ENCODE results near the gene PID1. TPM values are rescaled to one million over a fixed set of nuclear protein-coding genes. Genes with fewer than 3 reads are reported as not detected.

The PID1 gene
- total RNA-seq, 1 donor from 2014 or later = 10.7 TPM

- no peak overlapping the region for H3K27ac ChIP-seq (ENCODE audit: low read depth, low read length)
- no peak overlapping the region for H3K4me2 ChIP-seq (ENCODE audit: low read length)
- H3K27me3 Mint-ChIP-seq (ENCODE audit: low read depth, unreplicated experiment) = no peaks in the 10 kb centered on the region
- H3K36me3 Mint-ChIP-seq (ENCODE audit: low read depth, unreplicated experiment) = peaks cover 33% of the 10 kb centered on the region
- no peak overlapping the region for H3K4me3 Mint-ChIP-seq (ENCODE audit: unreplicated experiment)
- H3K4me3 ChIP-seq (ENCODE audit: insufficient read depth, low read depth, low read length) = no peak overlapping the region
- H3K9me3 ChIP-seq (ENCODE audit: insufficient read depth, low read depth, low read length) = peaks cover 4% of the 10 kb centered on the region
- no peak for FAIRE-seq
- no peaks in the 10 kb centered on the region for H3K4me1 ChIP-seq (ENCODE audit: insufficient read depth, low read length)
- TF ChIP-seq CTCF (IDR thresholded peaks at IDR 0.05; ENCODE audit: insufficient read depth, low read depth, low read length) (no peak), EZH2 (IDR thresholded peaks at IDR 0.05; ENCODE audit: insufficient read depth, low read length) (no peak)
- no peak overlapping the region for H3K9ac ChIP-seq (ENCODE audit: low read length)
- no peak overlapping the region for H2AFZ ChIP-seq (ENCODE audit: low read depth, low read length)
- H3K27me3 ChIP-seq (ENCODE audit: insufficient read depth, low read length) = no peaks in the 10 kb centered on the region
- H3K4me1 Mint-ChIP-seq (ENCODE audit: low read depth, unreplicated experiment) = no peaks in the 10 kb centered on the region
- no peaks in the 10 kb centered on the region for H4K20me1 ChIP-seq (ENCODE audit: insufficient read depth, low read length)
- peaks cover 6% of the 10 kb centered on the region for H3K9me3 Mint-ChIP-seq (ENCODE audit: unreplicated experiment)
- DNase-seq (ENCODE audit: low read depth) = no peak
- H3K36me3 ChIP-seq (ENCODE audit: insufficient read depth, low read length) = no peaks in the 10 kb centered on the region
- no peak overlapping the region for H3K27ac Mint-ChIP-seq (ENCODE audit: unreplicated experiment)
- H3K79me2 ChIP-seq (ENCODE audit: insufficient read depth, low read length) = no peaks in the 10 kb centered on the region
Measured at GRCh38 chr2:229261599-229261998, 9.5 kb downstream of the PID1 start.

DNA sequence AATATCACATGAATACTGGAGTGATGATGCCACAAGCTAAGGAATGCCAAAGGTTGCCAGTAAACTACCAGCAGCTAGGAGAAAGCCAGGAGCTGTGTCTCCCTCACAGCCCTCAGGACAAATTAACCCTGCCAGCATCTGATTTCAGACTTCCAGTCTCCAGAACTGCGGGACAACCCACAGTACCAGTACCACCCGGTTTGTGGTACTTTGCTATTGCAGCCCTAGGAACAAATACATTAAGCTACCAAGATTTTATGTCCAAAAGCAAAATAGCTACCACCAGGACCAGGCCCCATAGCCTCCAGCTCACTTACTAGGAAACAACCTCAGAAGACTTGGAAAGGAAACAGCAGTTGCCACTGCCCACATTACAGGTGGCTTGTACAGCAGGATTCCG, 10.0 kb downstream of the PID1 start:
- no peak for DNase-seq (ENCODE audit: low read depth)
- no peaks in the 10 kb centered on the region for H3K79me2 ChIP-seq (ENCODE audit: insufficient read depth, low read length)
- H3K4me1 Mint-ChIP-seq (ENCODE audit: low read depth, unreplicated experiment) = no peaks in the 10 kb centered on the region
- H3K9me3 ChIP-seq (ENCODE audit: insufficient read depth, low read depth, low read length) = peaks cover 4% of the 10 kb centered on the region
- H2AFZ ChIP-seq (ENCODE audit: low read depth, low read length) = no peak overlapping the region
- no peak for FAIRE-seq
- H3K9me3 Mint-ChIP-seq (ENCODE audit: unreplicated experiment) = peaks cover 6% of the 10 kb centered on the region
- H3K27me3 ChIP-seq (ENCODE audit: insufficient read depth, low read length) = no peaks in the 10 kb centered on the region
- H3K4me3 Mint-ChIP-seq (ENCODE audit: unreplicated experiment) = no peak overlapping the region
- H3K4me1 ChIP-seq (ENCODE audit: insufficient read depth, low read length) = no peaks in the 10 kb centered on the region
- no peak overlapping the region for H3K4me3 ChIP-seq (ENCODE audit: insufficient read depth, low read depth, low read length)
- no peak overlapping the region for H3K9ac ChIP-seq (ENCODE audit: low read length)
- no peaks in the 10 kb centered on the region for H4K20me1 ChIP-seq (ENCODE audit: insufficient read depth, low read length)
- H3K36me3 Mint-ChIP-seq (ENCODE audit: low read depth, unreplicated experiment) = peaks cover 31% of the 10 kb centered on the region
- TF ChIP-seq CTCF (IDR thresholded peaks at IDR 0.05; ENCODE audit: insufficient read depth, low read depth, low read length) (no peak), EZH2 (IDR thresholded peaks at IDR 0.05; ENCODE audit: insufficient read depth, low read length) (no peak)
- H3K27ac Mint-ChIP-seq (ENCODE audit: unreplicated experiment) = no peak overlapping the region
- no peak overlapping the region for H3K27ac ChIP-seq (ENCODE audit: low read depth, low read length)
- no peaks in the 10 kb centered on the region for H3K27me3 Mint-ChIP-seq (ENCODE audit: low read depth, unreplicated experiment)
- no peaks in the 10 kb centered on the region for H3K36me3 ChIP-seq (ENCODE audit: insufficient read depth, low read length)
- H3K4me2 ChIP-seq (ENCODE audit: low read length) = no peak overlapping the region

GRCh38 chr2:229257985-229258384, 13.1 kb downstream of the PID1 start:
- no peak overlapping the region for H3K27ac Mint-ChIP-seq (ENCODE audit: unreplicated experiment)
- no peak overlapping the region for H3K4me3 Mint-ChIP-seq (ENCODE audit: unreplicated experiment)
- H3K27me3 Mint-ChIP-seq (ENCODE audit: low read depth, unreplicated experiment) = no peaks in the 10 kb centered on the region

More at GRCh38 chr2:229257985-229258384, 13.1 kb downstream of the PID1 start:
- H3K4me2 ChIP-seq (ENCODE audit: low read length) = no peak overlapping the region
- Mint-ChIP-seq H3K36me3 (ENCODE audit: low read depth, unreplicated experiment) (peaks cover 30% of the 10 kb centered on the region), H3K9me3 (ENCODE audit: unreplicated experiment) (peaks cover 4% of the 10 kb centered on the region), H3K4me1 (ENCODE audit: low read depth, unreplicated experiment) (no peaks in the 10 kb centered on the region)
- H3K9me3 ChIP-seq (ENCODE audit: insufficient read depth, low read depth, low read length) = peaks cover 4% of the 10 kb centered on the region
- FAIRE-seq (no peak), DNase-seq (ENCODE audit: low read depth) (no peak)
- no peak overlapping the region for H3K27ac ChIP-seq (ENCODE audit: low read depth, low read length)
- no peak overlapping the region for H3K4me3 ChIP-seq (ENCODE audit: insufficient read depth, low read depth, low read length)
- no peaks in the 10 kb centered on the region for H3K36me3 ChIP-seq (ENCODE audit: insufficient read depth, low read length)
- no peaks in the 10 kb centered on the region for H4K20me1 ChIP-seq (ENCODE audit: insufficient read depth, low read length)
- TF ChIP-seq EZH2 (IDR thresholded peaks at IDR 0.05; ENCODE audit: insufficient read depth, low read length) (no peak), CTCF (IDR thresholded peaks at IDR 0.05; ENCODE audit: insufficient read depth, low read depth, low read length) (no peak)
- H3K79me2 ChIP-seq (ENCODE audit: insufficient read depth, low read length) = no peaks in the 10 kb centered on the region
- H3K27me3 ChIP-seq (ENCODE audit: insufficient read depth, low read length) = no peaks in the 10 kb centered on the region
- no peak overlapping the region for H3K9ac ChIP-seq (ENCODE audit: low read length)
- H2AFZ ChIP-seq (ENCODE audit: low read depth, low read length) = no peak overlapping the region
- H3K4me1 ChIP-seq (ENCODE audit: insufficient read depth, low read length) = no peaks in the 10 kb centered on the region
